T-helper 2 cell treated with Interferon-gamma antibody and Interleukin-4, amounts not matched to agents 5 μg/mL and 100 μg/mL, for 36 hours (primary cell): Measurements from ENCODE around the gene NUDC.

Source experiments
- DNase-seq: peaks from one replicate; pipeline ENCODE4 v3.0.0; 2021; ENCODE audit warnings: low spot score
- H3K27ac Mint-ChIP-seq: one replicate; pipeline ENCODE4 v1.8.0; 2021; ENCODE audit warnings: mild to moderate bottlenecking, mixed read lengths
- H3K27me3 Mint-ChIP-seq: one replicate; pipeline ENCODE4 v1.8.0; 2021; ENCODE audit warnings: low read depth, mixed read lengths
- H3K36me3 Mint-ChIP-seq: one replicate; pipeline ENCODE4 v1.8.0; 2021; ENCODE audit warnings: low read depth, mixed read lengths
- H3K4me1 Mint-ChIP-seq: one replicate; pipeline ENCODE4 v1.8.0; 2021; ENCODE audit warnings: low read depth, mixed read lengths
- H3K4me3 Mint-ChIP-seq: one replicate; pipeline ENCODE4 v1.8.0; 2022; ENCODE audit warnings: mild to moderate bottlenecking, moderate library complexity, mixed read lengths
- H3K9me3 Mint-ChIP-seq: one replicate; pipeline ENCODE4 v1.8.0; 2021; ENCODE audit warnings: mixed read lengths

Gene NUDC

DNA sequence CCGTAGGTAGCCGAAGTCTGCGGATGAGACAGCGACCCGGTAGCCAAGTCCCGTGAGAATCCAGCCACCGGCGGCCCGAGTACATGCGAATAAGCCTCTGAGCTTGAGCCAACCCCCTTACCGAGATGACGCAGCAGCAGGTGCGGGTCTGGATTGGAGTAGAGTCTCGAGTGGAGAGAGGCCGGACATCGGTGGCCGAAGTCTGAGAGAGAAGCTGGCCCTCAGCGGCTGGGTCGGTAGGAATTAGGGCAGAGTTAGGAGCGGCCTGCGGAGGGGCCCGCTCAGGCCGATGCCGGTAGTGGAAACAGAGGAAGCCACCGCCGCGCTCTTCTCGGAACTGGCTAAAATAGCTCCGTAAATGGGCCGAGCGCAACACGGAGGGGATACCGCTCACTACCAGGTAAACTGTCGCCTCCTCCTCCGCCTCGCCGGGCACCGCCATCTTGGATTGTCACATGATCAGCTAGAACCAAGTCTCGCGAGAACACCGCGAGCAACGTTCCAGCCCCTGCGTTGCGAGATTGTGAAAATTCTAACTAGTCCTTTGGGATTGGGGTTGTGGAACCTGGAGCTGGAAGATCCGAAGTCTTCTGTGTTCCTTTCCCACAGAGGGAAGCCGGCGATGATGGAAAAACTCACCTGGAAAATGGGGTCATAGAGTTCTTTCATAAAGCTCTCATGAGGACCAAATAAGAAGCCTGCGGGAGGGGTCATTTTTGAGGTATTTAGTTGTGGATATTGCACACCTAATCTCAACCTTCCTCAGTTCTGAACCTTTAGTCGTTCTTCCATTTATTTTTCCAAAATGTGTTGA, 21.3 kb upstream of the NUDC start, which contains the start of gene GPATCH3:
Gene GPATCH3 (minus strand): TSS at position 467 of the 814 bp plus-strand sequence. CDS start 25 bp downstream, at position 442.
- Mint-ChIP-seq H3K9me3 (no peaks in the 10 kb centered on the region), H3K27me3 (peaks cover 3% of the 10 kb centered on the region), H3K4me3 (peak within 1 kb of the TSS; percentile 92), H3K4me1 (peaks cover 17% of the 10 kb centered on the region), H3K27ac (peak within 1 kb of the TSS; percentile 99), H3K36me3 (peaks cover 10% of the 10 kb centered on the region)
- peak; percentile 80 for DNase-seq

DNA sequence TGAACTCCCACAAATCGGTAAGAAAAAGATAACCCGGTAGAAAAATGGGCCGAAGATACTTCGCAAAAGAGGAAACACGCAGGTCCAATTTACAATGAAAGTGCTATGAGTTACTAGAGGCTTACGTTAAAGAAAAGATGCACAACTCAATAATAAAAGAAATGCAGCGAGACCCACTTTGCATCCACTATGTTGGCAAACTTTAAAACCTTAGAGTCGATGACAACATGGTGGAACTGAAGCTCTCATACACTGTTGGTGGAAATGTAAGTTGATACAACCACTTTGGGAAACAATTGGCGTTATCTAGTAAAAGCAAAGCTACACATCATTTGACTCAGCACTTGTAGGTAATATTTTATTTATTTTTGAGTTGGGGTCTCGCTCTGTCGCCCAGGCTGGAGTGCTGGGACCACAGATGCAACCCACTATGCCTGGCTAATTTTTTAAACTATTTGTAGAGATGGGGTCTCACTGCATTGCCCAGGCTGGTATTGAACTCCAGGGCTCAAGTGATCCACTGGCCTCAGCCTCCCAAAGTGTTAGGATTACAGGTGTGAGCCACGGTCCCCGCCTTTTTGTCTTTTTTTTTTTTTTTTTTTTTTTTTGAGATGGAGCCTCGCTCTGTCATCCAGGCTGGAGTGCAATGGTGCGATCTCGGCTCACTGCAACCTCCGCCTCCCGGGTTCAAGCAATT, 20.6 kb upstream of the NUDC start:
- Mint-ChIP-seq H3K27ac (peak overlapping the region; percentile 99), H3K36me3 (peaks cover 9% of the 10 kb centered on the region), H3K4me1 (peaks cover 17% of the 10 kb centered on the region), H3K27me3 (peaks cover 3% of the 10 kb centered on the region), H3K9me3 (no peaks in the 10 kb centered on the region), H3K4me3 (peak overlapping the region; percentile 92)
- DNase-seq, result no peak

DNA sequence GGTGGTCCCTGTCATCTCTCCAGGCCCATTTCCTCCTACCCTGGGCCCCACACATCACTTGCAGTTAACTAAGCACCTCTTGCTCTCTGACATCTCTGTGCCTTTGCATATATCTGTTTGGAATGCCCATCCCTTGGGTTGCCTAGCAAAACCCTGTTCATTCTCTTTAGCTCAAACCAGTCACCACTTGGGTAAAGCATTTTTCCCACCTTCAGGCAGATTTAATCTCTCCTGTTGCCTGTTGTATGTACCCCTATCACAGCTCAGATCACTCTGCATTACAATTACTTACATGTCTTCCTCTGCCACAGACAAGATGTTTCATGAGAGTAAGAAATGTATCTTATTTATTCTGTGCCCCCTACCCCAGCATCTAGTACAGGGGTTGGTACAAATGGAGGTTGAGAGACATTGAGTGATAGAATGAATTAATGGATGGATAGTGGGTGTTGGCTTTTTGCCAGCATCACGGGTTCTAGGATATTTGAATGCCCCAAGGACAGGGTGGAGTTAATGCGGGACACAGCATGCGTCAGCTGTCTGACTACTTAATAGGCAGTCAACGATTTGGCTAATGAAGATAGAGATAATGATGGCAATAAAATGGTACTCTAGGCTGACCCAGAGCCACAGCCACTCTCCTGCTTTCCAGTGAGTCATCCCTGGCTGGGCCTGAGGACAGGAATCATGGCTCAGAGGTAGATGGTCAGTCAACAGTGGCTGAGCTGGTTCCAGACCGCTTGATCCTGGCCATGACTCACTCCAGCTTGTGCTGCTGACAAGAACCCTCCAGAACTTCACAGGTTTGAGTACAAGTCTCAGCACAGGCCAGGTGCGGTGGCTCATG, 14.2 kb upstream of the NUDC start:
- no peaks in the 10 kb centered on the region for H3K4me1 Mint-ChIP-seq
- no peak overlapping the region for H3K4me3 Mint-ChIP-seq
- H3K27ac Mint-ChIP-seq, result no peak overlapping the region
- H3K27me3 Mint-ChIP-seq, result peaks cover 4% of the 10 kb centered on the region
- no peaks in the 10 kb centered on the region for H3K36me3 Mint-ChIP-seq
- DNase-seq, result no peak
- H3K9me3 Mint-ChIP-seq, result no peaks in the 10 kb centered on the region

DNA sequence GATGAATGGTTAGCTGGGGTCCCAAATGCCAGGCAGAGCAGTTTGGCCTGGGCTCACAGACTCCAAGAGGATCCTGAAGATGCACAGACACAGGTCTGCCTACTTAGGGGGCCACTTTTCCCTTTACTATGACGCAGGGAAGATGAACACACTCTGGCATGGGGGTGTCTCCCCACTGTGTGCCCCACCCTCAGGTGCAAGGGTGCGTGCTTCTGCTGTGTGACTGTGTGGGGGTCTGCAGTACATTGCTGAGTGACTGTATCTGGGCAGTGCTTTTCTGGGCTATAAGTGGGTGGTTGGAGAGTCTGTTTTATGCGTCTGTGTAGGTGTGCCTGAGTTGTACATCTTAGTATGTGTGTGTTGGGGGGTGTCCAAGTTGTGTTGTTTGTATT, 11.6 kb upstream of the NUDC start:
- no peaks in the 10 kb centered on the region for H3K4me1 Mint-ChIP-seq

DNA sequence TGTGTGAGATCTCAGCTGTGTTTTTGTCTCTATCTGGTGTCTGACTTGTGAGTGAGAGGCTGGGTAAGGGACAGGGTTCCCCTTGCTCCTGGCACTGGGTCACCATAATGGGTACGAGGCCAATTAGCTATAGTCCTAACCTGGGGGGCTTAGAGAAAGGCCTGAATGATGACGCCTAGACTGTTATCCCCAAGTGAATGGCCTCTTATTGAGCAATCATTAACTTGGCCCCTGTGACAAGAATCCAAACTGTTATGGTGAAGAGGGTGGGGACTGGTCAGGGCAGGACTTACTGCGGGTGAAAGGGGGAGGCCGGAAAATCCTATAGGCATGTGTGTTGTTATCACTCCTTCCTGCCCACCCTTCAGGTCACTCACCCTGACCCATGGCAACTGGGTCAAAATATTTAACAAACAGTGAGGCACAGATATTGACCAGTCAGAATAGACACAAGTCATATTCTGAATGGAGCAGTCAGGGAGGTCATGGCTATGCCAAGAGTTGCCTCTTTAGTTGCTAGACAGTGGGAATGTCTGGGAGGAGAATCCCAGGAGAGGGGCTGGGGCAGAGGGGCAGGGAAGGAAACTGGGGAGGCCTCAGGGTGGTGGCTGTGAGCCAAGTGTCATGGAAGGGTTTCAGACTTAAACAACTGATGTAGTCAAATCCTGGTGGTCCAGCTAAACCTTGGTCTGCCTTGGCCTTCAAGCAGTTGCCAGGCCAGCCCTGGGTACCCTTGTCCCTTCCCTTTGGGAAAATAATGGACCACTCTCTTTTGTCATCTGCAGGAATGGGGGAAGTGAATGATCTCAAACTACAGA, 11.0 kb upstream of the NUDC start:
- Mint-ChIP-seq H3K4me1 (no peaks in the 10 kb centered on the region), H3K36me3 (no peaks in the 10 kb centered on the region), H3K27me3 (peaks cover 2% of the 10 kb centered on the region), H3K4me3 (no peak overlapping the region), H3K27ac (no peak overlapping the region), H3K9me3 (no peaks in the 10 kb centered on the region)
- no peak for DNase-seq

More for the DNA sequence above, 11.6 kb upstream of the NUDC start:
- H3K27me3 Mint-ChIP-seq, result peaks cover 2% of the 10 kb centered on the region
- no peak for DNase-seq
- no peak overlapping the region for H3K4me3 Mint-ChIP-seq
- H3K9me3 Mint-ChIP-seq, result no peaks in the 10 kb centered on the region
- H3K36me3 Mint-ChIP-seq, result no peaks in the 10 kb centered on the region
- H3K27ac Mint-ChIP-seq, result no peak overlapping the region

DNA sequence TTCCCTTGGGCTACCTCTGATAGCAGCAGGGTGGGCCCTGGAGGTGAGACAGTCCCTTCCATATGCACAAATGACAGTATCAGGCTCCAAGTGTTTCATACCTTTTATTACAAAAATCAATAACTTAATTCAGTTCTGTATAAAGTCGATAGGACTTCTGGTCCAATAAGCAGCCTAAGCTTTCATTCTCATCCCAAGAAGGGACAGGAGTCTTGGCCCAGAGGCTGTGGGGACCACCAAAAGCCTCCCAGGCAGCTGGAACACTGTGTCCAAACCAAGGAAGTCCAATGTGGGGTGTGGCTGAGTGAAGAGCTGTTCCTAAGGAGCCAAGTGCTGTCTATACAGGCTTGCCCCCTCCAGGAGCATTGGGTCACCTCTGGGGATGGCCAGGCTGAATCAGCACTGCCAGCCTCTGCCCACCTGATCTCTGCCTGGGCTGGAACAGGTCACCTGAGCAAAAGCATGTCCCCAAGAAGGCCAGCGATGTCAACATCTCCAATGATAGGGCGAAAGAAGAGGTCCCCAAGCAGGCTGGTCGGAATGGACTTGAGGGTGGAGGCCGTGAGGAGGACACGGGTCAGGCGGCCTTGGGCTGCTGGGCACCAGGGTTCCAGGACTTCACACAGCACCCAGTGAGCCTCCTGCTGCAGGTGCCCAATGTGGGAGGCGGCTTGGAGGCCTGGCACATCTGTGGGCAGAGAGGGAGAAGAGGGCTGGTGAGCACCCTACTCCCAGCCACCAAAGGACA, 10.0 kb upstream of the NUDC start:
- no peak for DNase-seq
- H3K27ac Mint-ChIP-seq, result no peak overlapping the region
- H3K36me3 Mint-ChIP-seq, result no peaks in the 10 kb centered on the region
- H3K4me1 Mint-ChIP-seq, result no peaks in the 10 kb centered on the region
- no peaks in the 10 kb centered on the region for H3K9me3 Mint-ChIP-seq
- H3K4me3 Mint-ChIP-seq, result no peak overlapping the region
- peaks cover 2% of the 10 kb centered on the region for H3K27me3 Mint-ChIP-seq

DNA sequence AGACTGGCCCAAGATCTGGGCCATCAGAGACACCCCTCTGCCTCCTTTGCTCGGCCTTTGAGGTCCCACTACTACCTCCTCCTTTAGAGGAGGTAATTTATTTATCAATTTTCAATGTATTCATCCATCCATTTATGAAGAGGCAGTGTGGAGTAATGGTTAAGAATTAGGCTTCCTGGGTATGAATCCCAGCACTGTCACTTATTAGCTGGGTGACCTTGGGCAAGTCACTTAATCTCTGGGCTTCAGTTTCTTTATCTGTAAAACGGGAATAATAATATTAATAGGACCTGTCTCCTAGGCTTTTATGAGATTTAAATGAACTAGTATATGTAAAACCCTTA, 9.4 kb upstream of the NUDC start:
- Mint-ChIP-seq H3K27me3 (peaks cover 2% of the 10 kb centered on the region), H3K27ac (no peak overlapping the region), H3K4me3 (no peak overlapping the region), H3K9me3 (no peaks in the 10 kb centered on the region), H3K4me1 (no peaks in the 10 kb centered on the region), H3K36me3 (no peaks in the 10 kb centered on the region)
- DNase-seq, result no peak

DNA sequence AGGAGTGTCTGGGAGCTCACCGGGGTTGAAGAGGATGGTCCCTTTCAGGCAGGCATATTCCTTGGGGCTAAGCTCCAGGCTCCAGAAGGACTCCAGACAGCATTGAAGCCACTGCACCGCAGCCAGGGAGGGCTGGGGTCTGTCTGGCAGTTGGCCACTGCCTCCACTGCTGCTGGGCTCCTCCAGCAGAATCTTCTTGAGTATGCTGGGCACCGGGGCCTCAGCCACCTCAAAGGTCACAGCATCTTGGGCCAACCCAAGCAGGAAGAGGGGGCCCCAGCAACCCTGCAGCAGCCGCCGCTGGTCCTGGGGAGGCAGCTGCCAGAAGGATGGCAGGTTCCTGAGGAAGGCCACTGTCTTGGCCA, 8.2 kb upstream of the NUDC start:
- no peak overlapping the region for H3K27ac Mint-ChIP-seq
- H3K36me3 Mint-ChIP-seq, result no peaks in the 10 kb centered on the region
- H3K9me3 Mint-ChIP-seq, result no peaks in the 10 kb centered on the region
- no peak overlapping the region for H3K4me3 Mint-ChIP-seq
- H3K4me1 Mint-ChIP-seq, result no peaks in the 10 kb centered on the region
- no peak for DNase-seq
- peaks cover 2% of the 10 kb centered on the region for H3K27me3 Mint-ChIP-seq

DNA sequence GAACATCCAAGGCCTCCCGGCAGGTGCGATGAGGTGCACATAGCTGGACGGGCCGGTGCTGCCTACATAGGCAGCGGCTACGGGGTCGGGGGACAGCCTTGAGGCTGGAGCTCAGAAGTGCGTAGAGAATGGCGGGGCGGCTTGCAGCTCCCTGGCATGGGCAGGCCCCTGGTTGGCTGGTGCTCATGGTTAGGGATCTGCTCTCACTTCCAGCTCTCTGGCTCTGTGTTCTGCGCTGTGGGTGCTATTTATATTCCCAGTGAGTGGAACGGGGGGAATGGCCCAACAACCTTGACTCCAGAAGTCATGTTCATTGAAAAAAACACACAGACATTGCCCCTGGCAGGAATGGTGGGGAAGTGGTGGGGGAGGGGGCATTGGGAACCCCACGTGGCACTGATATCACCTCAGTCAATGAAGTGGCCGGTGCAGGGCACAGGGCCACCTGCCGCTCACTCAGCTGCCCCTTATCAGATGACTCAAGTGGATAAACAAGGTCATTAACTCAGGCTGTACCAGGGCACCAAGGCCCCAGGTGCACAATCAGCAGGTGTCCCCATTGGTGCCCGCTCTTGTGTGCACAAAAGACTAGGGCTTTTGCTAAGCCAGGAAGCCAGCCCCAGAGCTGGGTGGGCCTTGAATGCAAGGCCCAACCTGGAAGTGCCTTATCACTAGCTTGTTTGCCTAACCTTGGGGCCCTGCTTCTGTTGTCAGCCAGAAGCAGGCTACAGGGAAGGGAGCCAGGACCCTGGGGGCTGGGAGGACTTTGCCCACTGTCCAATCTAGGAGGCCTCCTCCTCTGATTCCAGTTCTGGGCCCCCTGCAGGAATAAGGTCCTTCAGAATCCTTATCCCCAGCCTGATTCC, 7.6 kb upstream of the NUDC start, which contains the start of gene NR0B2:
Gene NR0B2 (minus strand): TSS at position 222 of the 866 bp plus-strand sequence. CDS start 35 bp downstream, at position 187.
- H3K36me3 Mint-ChIP-seq, result no peaks in the 10 kb centered on the region
- no peaks in the 10 kb centered on the region for H3K9me3 Mint-ChIP-seq
- no peaks in the 10 kb centered on the region for H3K4me1 Mint-ChIP-seq
- no peak within 1 kb of the TSS for H3K4me3 Mint-ChIP-seq
- H3K27ac Mint-ChIP-seq, result no peak within 1 kb of the TSS
- H3K27me3 Mint-ChIP-seq, result peaks cover 2% of the 10 kb centered on the region
- DNase-seq, result no peak

DNA sequence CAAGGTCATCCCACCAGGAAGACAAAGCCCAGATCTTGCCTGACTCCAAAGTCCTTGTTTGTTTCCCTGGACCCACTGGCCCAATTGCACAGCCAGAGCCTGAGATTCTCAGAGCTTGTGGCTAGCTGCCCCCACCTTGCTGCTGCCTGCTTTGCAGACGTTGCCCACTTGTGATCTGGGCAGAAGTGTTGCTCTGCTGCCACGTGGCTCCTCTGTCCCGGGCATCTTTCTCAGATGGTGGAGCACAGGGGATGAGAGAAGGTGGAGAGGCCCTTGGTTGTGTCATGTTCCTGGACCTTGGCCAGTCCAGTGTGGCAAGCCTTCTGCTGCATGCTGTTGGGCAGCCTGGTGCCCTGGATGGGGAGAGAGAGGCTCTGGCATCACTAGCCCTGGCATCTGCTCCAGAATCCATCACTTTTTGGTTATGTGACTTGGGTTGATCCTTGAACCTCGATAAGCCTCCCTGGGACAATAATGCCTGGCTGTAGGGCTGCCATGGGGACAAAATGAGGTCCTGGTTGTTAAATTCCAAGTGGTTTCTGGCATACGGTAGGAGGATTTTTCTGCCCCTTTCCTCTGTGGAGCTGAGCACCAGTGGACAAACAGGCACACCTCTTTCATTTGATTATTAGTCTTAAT, 6.2 kb upstream of the NUDC start:
- no peaks in the 10 kb centered on the region for H3K36me3 Mint-ChIP-seq
- H3K9me3 Mint-ChIP-seq, result no peaks in the 10 kb centered on the region

DNA sequence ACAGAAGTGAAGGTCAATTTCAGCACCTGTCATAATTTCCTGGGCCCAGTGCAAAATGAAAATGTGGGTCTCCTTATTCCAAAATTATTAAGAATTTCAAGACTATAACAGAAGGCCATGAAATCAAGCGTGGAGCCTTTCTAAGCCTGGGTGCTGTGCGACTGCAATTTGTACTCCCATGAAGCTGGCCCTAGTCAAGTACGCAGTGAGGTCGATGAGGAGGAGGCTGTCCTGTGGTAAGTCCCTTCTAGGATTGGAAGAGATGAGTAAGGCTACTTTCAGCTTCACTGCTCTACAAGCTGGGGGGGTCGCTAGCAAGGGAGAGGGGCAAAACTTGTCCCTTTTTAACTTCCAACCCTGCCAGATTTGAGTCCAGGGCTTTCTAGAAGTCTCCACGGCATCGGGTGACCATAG, 410 bp upstream of the NUDC start:
- H3K4me3 Mint-ChIP-seq, result peak overlapping the region; percentile 94
- peaks cover 14% of the 10 kb centered on the region for H3K36me3 Mint-ChIP-seq
- peaks cover 27% of the 10 kb centered on the region for H3K4me1 Mint-ChIP-seq
- DNase-seq, result no peak
- H3K27ac Mint-ChIP-seq, result peak overlapping the region; percentile 96
- H3K27me3 Mint-ChIP-seq, result no peaks in the 10 kb centered on the region
- no peaks in the 10 kb centered on the region for H3K9me3 Mint-ChIP-seq

More for the DNA sequence above, 6.2 kb upstream of the NUDC start:
- Mint-ChIP-seq H3K27me3 (peaks cover 2% of the 10 kb centered on the region), H3K4me1 (peaks cover 2% of the 10 kb centered on the region), H3K4me3 (no peak overlapping the region), H3K27ac (no peak overlapping the region)
- no peak for DNase-seq

DNA sequence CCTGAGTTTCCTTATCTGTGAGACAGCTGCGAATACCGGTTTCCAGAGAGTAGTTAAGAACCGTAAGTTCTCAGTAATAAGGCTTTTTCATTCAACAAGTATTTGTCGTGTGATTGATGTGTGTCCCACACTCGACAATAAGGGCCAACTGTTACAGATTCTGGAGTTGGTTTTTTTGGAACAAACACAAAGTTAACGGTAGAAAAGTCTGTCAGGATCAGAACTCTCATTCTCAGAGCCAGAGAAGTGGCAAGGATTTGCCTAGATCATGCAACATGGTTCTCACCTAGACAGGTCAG, 837 bp downstream of the NUDC start:
- peaks cover 22% of the 10 kb centered on the region for H3K36me3 Mint-ChIP-seq
- H3K4me1 Mint-ChIP-seq, result peaks cover 34% of the 10 kb centered on the region
- DNase-seq, result no peak
- H3K4me3 Mint-ChIP-seq, result peak overlapping the region; percentile 94
- no peaks in the 10 kb centered on the region for H3K9me3 Mint-ChIP-seq
- peak overlapping the region; percentile 96 for H3K27ac Mint-ChIP-seq
- no peaks in the 10 kb centered on the region for H3K27me3 Mint-ChIP-seq
